ENCODE measurements around the gene BMPER.
A peak's percentile ranks its signal among the peaks of the same experiment; 100 is the strongest.

The BMPER gene

GRCh38 chr7:33923440-33924229, 18.3 kb downstream of the BMPER start:
- no peaks in the 10 kb centered on the region for H3K36me3 ChIP-seq (ENCODE audit: control insufficient read depth, insufficient read depth, low read length)
- no peak for DNase-seq (ENCODE audit: extremely low read depth, insufficient read length)
- TF ChIP-seq, protein P1, sequence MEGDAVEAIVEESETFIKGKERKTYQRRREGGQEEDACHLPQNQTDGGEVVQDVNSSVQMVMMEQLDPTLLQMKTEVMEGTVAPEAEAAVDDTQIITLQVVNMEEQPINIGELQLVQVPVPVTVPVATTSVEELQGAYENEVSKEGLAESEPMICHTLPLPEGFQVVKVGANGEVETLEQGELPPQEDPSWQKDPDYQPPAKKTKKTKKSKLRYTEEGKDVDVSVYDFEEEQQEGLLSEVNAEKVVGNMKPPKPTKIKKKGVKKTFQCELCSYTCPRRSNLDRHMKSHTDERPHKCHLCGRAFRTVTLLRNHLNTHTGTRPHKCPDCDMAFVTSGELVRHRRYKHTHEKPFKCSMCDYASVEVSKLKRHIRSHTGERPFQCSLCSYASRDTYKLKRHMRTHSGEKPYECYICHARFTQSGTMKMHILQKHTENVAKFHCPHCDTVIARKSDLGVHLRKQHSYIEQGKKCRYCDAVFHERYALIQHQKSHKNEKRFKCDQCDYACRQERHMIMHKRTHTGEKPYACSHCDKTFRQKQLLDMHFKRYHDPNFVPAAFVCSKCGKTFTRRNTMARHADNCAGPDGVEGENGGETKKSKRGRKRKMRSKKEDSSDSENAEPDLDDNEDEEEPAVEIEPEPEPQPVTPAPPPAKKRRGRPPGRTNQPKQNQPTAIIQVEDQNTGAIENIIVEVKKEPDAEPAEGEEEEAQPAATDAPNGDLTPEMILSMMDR (IDR thresholded peaks at IDR 0.05; ENCODE audit: insufficient read depth, low read length, poor library complexity, severe bottlenecking), result no peak
- H3K27me3 ChIP-seq (replicated peaks; ENCODE audit: control insufficient read depth, insufficient read depth, low read length), result no peaks in the 10 kb centered on the region; the same call in 1 of the 2 replicates
- H3K4me3 ChIP-seq (replicated peaks; ENCODE audit: low read depth, low read length), result no peak overlapping the region

DNA sequence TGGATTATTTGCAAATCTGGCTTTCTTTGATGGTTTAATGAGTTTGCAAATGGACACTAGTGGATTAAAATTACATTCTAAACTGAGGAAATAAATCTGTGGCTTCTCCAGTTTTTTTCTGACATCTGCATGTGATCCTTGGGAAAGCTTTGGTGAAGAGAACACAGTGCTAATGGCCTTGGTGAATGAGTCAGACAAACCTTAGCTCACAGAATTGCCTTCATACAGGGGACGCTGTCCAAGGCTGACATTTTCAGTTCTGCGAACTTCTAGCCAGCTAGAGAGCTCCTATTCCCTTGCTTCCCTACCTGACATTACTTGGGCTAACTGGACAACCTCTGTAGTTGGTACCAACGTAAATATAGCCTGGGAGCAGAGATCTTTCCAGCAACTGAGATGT, 21.2 kb downstream of the BMPER start:
- no peak for DNase-seq (ENCODE audit: extremely low read depth, insufficient read length)
- TF ChIP-seq, protein P1 (IDR thresholded peaks at IDR 0.05; ENCODE audit: insufficient read depth, low read length, poor library complexity, severe bottlenecking), result no peak
- Histone ChIP-seq H3K4me3 (replicated peaks; ENCODE audit: low read depth, low read length) (no peak overlapping the region), H3K27me3 (replicated peaks; ENCODE audit: control insufficient read depth, insufficient read depth, low read length) (no peaks in the 10 kb centered on the region; the same call in 1 of the 2 replicates), H3K36me3 (ENCODE audit: control insufficient read depth, insufficient read depth, low read length) (no peaks in the 10 kb centered on the region)

DNA sequence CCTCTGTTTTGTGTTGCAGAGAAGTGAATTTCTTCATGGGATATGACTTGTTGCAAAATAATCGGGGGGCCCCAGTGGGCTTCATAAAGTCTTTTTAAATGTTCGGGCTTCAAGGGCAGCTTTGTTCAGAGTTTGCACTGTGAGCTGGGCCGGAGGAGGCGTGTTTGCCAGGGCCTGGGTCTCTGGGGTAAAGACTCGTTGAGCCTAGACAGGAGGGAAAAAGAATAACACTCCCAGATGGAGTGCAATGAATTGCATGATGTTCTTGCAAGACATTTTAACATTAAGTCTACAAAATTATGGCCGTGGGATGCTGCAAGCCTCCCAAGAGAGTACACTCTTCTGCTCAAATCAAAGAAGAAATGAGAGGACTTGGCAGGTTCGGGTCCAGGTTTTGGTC, 23.6 kb downstream of the BMPER start:
- TF ChIP-seq, protein P1 (IDR thresholded peaks at IDR 0.05; ENCODE audit: insufficient read depth, low read length, poor library complexity, severe bottlenecking), result no peak
- Histone ChIP-seq H3K4me3 (replicated peaks; ENCODE audit: low read depth, low read length) (no peak overlapping the region), H3K36me3 (ENCODE audit: control insufficient read depth, insufficient read depth, low read length) (no peaks in the 10 kb centered on the region), H3K27me3 (replicated peaks; ENCODE audit: control insufficient read depth, insufficient read depth, low read length) (no peaks in the 10 kb centered on the region; the same call in 1 of the 2 replicates)
- DNase-seq (ENCODE audit: extremely low read depth, insufficient read length), result no peak

DNA sequence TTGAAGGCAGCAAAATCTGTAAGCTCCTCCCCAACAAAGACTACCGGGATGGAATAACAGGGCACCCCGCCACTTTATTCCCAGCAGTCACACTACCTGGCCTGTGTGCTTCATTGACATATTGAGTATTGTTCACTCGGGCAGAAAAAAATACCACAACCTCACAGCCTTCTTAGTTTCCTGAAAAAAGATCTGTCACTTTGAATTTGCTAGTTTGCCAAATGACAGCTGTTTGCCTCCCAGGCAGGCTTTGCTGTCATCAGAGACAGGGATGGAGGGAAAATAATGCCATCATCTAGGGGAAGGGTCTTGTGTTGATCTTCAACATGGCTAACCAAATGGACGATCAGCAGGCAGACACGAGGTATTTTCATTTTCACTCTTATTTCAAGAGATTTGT, 26.9 kb downstream of the BMPER start:
- H3K36me3 ChIP-seq (ENCODE audit: control insufficient read depth, insufficient read depth, low read length), result no peaks in the 10 kb centered on the region
- H3K4me3 ChIP-seq (replicated peaks; ENCODE audit: low read depth, low read length), result no peak overlapping the region
- no peaks in the 10 kb centered on the region; the same call in 1 of the 2 replicates for H3K27me3 ChIP-seq (replicated peaks; ENCODE audit: control insufficient read depth, insufficient read depth, low read length)
- DNase-seq (ENCODE audit: extremely low read depth, insufficient read length), result no peak
- TF ChIP-seq, protein P1 (IDR thresholded peaks at IDR 0.05; ENCODE audit: insufficient read depth, low read length, poor library complexity, severe bottlenecking), result no peak

DNA sequence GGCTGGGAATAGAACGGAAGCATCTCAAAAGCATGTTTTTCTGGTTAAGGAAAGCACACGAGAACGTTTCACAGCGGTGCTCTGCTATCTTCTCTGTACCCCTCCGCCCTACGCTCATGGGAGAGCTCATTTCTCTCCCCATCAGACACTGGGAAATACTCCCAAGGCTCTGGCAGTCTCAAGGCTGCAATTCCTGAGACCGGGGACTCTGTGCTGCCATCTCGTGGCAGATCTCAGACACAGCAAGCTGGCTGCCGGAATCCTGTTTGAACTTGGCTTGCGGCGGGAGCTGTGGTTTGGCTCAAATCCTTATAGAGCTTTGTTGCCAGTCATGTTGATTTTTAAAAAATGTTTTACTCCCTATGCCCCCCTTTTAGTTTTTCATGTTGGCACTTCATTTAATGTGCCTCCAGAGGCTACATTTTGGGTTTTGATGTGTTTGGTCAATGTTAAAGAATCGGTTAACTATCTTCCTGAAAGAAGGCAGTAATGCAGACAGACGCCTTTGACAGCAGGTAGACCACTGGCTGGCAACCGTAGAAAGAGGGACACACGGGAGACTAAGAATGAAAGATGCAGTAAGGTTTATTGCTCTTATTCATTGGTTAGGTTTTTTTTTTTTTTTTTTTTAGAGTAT, 27.6 kb downstream of the BMPER start:
- TF ChIP-seq, protein P1 (IDR thresholded peaks at IDR 0.05; ENCODE audit: insufficient read depth, low read length, poor library complexity, severe bottlenecking), result peak; percentile 96
- Histone ChIP-seq H3K36me3 (ENCODE audit: control insufficient read depth, insufficient read depth, low read length) (no peaks in the 10 kb centered on the region), H3K4me3 (replicated peaks; ENCODE audit: low read depth, low read length) (no peak overlapping the region), H3K27me3 (replicated peaks; ENCODE audit: control insufficient read depth, insufficient read depth, low read length) (no peaks in the 10 kb centered on the region; the same call in 1 of the 2 replicates)
- DNase-seq (ENCODE audit: extremely low read depth, insufficient read length), result peak; percentile 8
